PC-3 (cell line): ENCODE measurements around the gene SCYGR5.

Experiments used
- CTCF ChIP-seq: fragments of 300-600 bp; sonication (generic); conservative IDR thresholded peaks from 2 replicates; pipeline ENCODE4 v1.5.1; 2017; ENCODE audit warnings: antibody characterized with exemption, low read depth, mild to moderate bottlenecking, low read length
- EZH2 ChIP-seq: fragments of 300-600 bp; sonication (generic); IDR thresholded peaks from one replicate; pipeline ENCODE4 v1.6.1; 2017; ENCODE audit warnings: antibody characterized with exemption, mild to moderate bottlenecking, low read length; ENCODE audit not compliant: unreplicated experiment

GRCh38 chr2:227677928-227678327 lies 11.3 kb downstream of the SCYGR5 start:
- no peak for TF ChIP-seq CTCF
- no peak for TF ChIP-seq EZH2
